OCI-LY7 (cell line): ENCODE data around the gene PLPPR1. TPM values are rescaled to one million over a fixed set of nuclear protein-coding genes. Genes with fewer than 3 reads are reported as not detected.

Source experiments
- BruUV-seq: library from RNA; stranded (reverse); fragments of 400-500 nt; replicated peaks from 2 replicates; lab custom pipeline; 2021; lab: Mats Ljungman, UMichigan
- CTCF ChIA-PET: fragments of 300-600 bp; sonication (Branson Sonifier 250); formaldehyde crosslinking; loops from one replicate; lab custom pipeline; 2022; ENCODE audit warnings: antibody characterized with exemption; ENCODE audit not compliant: unreplicated experiment; lab: Charles Lee
- POLR2A ChIA-PET: fragments of 300-600 bp; sonication (Branson Sonifier 250); formaldehyde crosslinking; loops from one replicate; lab custom pipeline; 2022; ENCODE audit warnings: antibody characterized with exemption; lab: Charles Lee
- DNase-seq: peaks from one replicate; pipeline ENCODE4 v3.0.0-alpha.2; 2015; ENCODE audit warnings: low spot score
- H2AFZ ChIP-seq: fragments of 200-600 bp; sonication (generic), shearing (Covaris generic); 2 replicates; pipeline ENCODE4 v1.6.1; 2014; ENCODE audit warnings: mild to moderate bottlenecking, antibody characterized with exemption, low read length, moderate library complexity
- H3K27ac ChIP-seq: fragments of 200-600 bp; sonication (generic); 2 replicates; pipeline ENCODE4 v1.5.1; 2014; ENCODE audit warnings: mixed run types, low read depth, mild to moderate bottlenecking, moderate library complexity, low read length, inconsistent platforms; ENCODE audit not compliant: poor library complexity, severe bottlenecking
- H3K36me3 ChIP-seq: fragments of 200-600 bp; sonication (generic); 2 replicates; pipeline ENCODE4 v1.6.1; 2014; ENCODE audit warnings: mild to moderate bottlenecking, antibody characterized with exemption, low read length, moderate library complexity, mixed read lengths; ENCODE audit not compliant: insufficient read depth
- H3K4me1 ChIP-seq: fragments of 200-600 bp; sonication (generic); 2 replicates; pipeline ENCODE4 v1.5.1; 2014; ENCODE audit warnings: mild to moderate bottlenecking, low read length; ENCODE audit not compliant: insufficient read depth, poor library complexity, severe bottlenecking
- H3K4me2 ChIP-seq: fragments of 200-600 bp; sonication (generic); 2 replicates; pipeline ENCODE4 v1.6.1; 2014; ENCODE audit warnings: mild to moderate bottlenecking, low read length
- H3K4me3 ChIP-seq: fragments of 200-600 bp; sonication (generic); 2 replicates; pipeline ENCODE4 v1.5.1; 2014; ENCODE audit warnings: mild to moderate bottlenecking, low read depth, low read length; ENCODE audit not compliant: poor library complexity, severe bottlenecking
- H3K79me2 ChIP-seq: fragments of 200-600 bp; sonication (generic); 2 replicates; pipeline ENCODE4 v1.6.1; 2016; ENCODE audit warnings: low read depth, mild to moderate bottlenecking, low read length, moderate library complexity, mixed read lengths; ENCODE audit not compliant: insufficient read depth
- H3K9me2 ChIP-seq: fragments of 200-600 bp; sonication (generic); 2 replicates; pipeline ENCODE4 v1.6.1; 2016; ENCODE audit warnings: mild to moderate bottlenecking, low read length, mixed read lengths; ENCODE audit not compliant: insufficient read depth
- H3K9me3 ChIP-seq: fragments of 200-600 bp; sonication (generic); 2 replicates; pipeline ENCODE4 v1.6.1; 2014; ENCODE audit warnings: mild to moderate bottlenecking, mixed run types, low read length, mixed read lengths
- H4K20me1 ChIP-seq: fragments of 200-600 bp; sonication (generic); 2 replicates; pipeline ENCODE4 v1.6.1; 2014; ENCODE audit warnings: mild to moderate bottlenecking, antibody characterized with exemption, low read length, moderate library complexity, mixed read lengths; ENCODE audit not compliant: insufficient read depth
- CTCF ChIP-seq: fragments of 200-600 bp; sonication (generic); conservative IDR thresholded peaks from 2 replicates; pipeline ENCODE4 v1.5.1; 2014; ENCODE audit warnings: mild to moderate bottlenecking, antibody characterized with exemption, low read length, moderate library complexity, mixed read lengths
- EZH2phosphoT487 ChIP-seq: fragments of 200-600 bp; sonication (generic); IDR thresholded peaks from 2 replicates; pipeline ENCODE4 v1.6.1; 2018; ENCODE audit warnings: low read depth, borderline replicate concordance, mild to moderate bottlenecking, mixed run types, antibody characterized with exemption, low read length, moderate library complexity, mixed read lengths
- intact Hi-C: fragments of 100-400 bp; cut with micrococcal nuclease; formaldehyde crosslinking; loops from one replicate; pipeline ENCODE4 v1.10.0; 2022; ENCODE audit not compliant: unreplicated experiment
- total RNA-seq, 2 experiments: library from RNA; depleted of rRNA in 1 of 2; stranded (reverse); fragments of >200 nt in 1 of 2; shearing (Covaris generic) in 1 of 2; gene quantifications; 2 replicates each; pipeline ENCODE4 v1.2.3, GENCODE V29; 2014 to 2022

Gene PLPPR1
- total RNA-seq, 2 experiments from 2014 or later = not detected

- H3K4me2 ChIP-seq = no peak overlapping the region
- H2AFZ ChIP-seq = no peak overlapping the region
- no peak overlapping the region for H3K27ac ChIP-seq
- H3K36me3 ChIP-seq = no peaks in the 10 kb centered on the region
- CTCF ChIA-PET = no interaction called here
- H3K79me2 ChIP-seq = no peaks in the 10 kb centered on the region
- no TSS peak for BruUV-seq
- H3K9me2 ChIP-seq = no peaks in the 10 kb centered on the region
- H3K9me3 ChIP-seq = no peaks in the 10 kb centered on the region
- TF ChIP-seq EZH2phosphoT487 (no peak), CTCF (no peak)
- DNase-seq = no peak
- H3K4me3 ChIP-seq = no peak overlapping the region
- intact Hi-C loops = no loop called here
- POLR2A ChIA-PET = interaction anchor here (0.9 to 1.1 kb wide), 2 partner anchors 23 to 277 kb away, joined by 3 to 4 read pairs; no protein-coding TSS in a partner anchor
- no peaks in the 10 kb centered on the region for H4K20me1 ChIP-seq
- no peaks in the 10 kb centered on the region for H3K4me1 ChIP-seq
Measured at GRCh38 chr9:100990605-100991381, 37.7 kb upstream of the PLPPR1 start.

- Histone ChIP-seq H3K9me2 (no peaks in the 10 kb centered on the region), H3K4me3 (no peak overlapping the region), H2AFZ (no peak overlapping the region), H3K36me3 (no peaks in the 10 kb centered on the region), H3K4me2 (no peak overlapping the region), H4K20me1 (no peaks in the 10 kb centered on the region), H3K4me1 (no peaks in the 10 kb centered on the region), H3K79me2 (no peaks in the 10 kb centered on the region), H3K27ac (no peak overlapping the region), H3K9me3 (no peaks in the 10 kb centered on the region)
- BruUV-seq = no TSS peak
- intact Hi-C loops = no loop called here
- ChIA-PET CTCF (no interaction called here), POLR2A (no interaction called here)
- DNase-seq = no peak
- no peak for TF ChIP-seq CTCF
- no peak for TF ChIP-seq EZH2phosphoT487
Measured at GRCh38 chr9:100992632-100993031, 35.9 kb upstream of the PLPPR1 start.

- DNase-seq = no peak
Measured at GRCh38 chr9:100999906-101000544, 28.5 kb upstream of the PLPPR1 start.

More at GRCh38 chr9:100999906-101000544, 28.5 kb upstream of the PLPPR1 start:
- no peaks in the 10 kb centered on the region for H3K9me3 ChIP-seq
- no peak overlapping the region for H3K4me3 ChIP-seq
- no peak for TF ChIP-seq EZH2phosphoT487
- no peak for TF ChIP-seq CTCF
- H3K4me2 ChIP-seq = no peak overlapping the region
- no peaks in the 10 kb centered on the region for H3K36me3 ChIP-seq
- no TSS peak for BruUV-seq
- H3K9me2 ChIP-seq = no peaks in the 10 kb centered on the region
- H3K79me2 ChIP-seq = no peaks in the 10 kb centered on the region
- H3K4me1 ChIP-seq = no peaks in the 10 kb centered on the region
- ChIA-PET CTCF (no interaction called here), POLR2A (no interaction called here)
- H2AFZ ChIP-seq = no peak overlapping the region
- intact Hi-C loops = no loop called here
- no peak overlapping the region for H3K27ac ChIP-seq
- H4K20me1 ChIP-seq = no peaks in the 10 kb centered on the region
